Osteocyte (in vitro differentiated cells): Measurements from ENCODE around the gene CHRD. TPM values are rescaled to one million over a fixed set of nuclear protein-coding genes. Genes with fewer than 3 reads are reported as not detected.

Experiments used
- DNase-seq: peaks from one replicate; pipeline ENCODE4 v3.0.0; 2021; ENCODE audit warnings: mixed read lengths; ENCODE audit not compliant: unreplicated experiment; ENCODE audit errors: extremely low spot score
- H3K27ac Mint-ChIP-seq: one replicate; pipeline ENCODE4 v1.8.0; 2021; ENCODE audit warnings: mild to moderate bottlenecking, mixed read lengths; ENCODE audit not compliant: unreplicated experiment
- H3K27me3 Mint-ChIP-seq: one replicate; pipeline ENCODE4 v1.8.0; 2021; ENCODE audit warnings: mixed read lengths; ENCODE audit not compliant: unreplicated experiment
- H3K36me3 Mint-ChIP-seq: one replicate; pipeline ENCODE4 v1.8.0; 2021; ENCODE audit warnings: mixed read lengths; ENCODE audit not compliant: unreplicated experiment
- H3K4me1 Mint-ChIP-seq: one replicate; pipeline ENCODE4 v1.8.0; 2021; ENCODE audit warnings: mixed read lengths; ENCODE audit not compliant: unreplicated experiment
- H3K4me3 Mint-ChIP-seq: one replicate; pipeline ENCODE4 v1.8.0; 2021; ENCODE audit warnings: mild to moderate bottlenecking, moderate library complexity, mixed read lengths; ENCODE audit not compliant: unreplicated experiment
- H3K9me3 Mint-ChIP-seq: one replicate; pipeline ENCODE4 v1.8.0; 2021; ENCODE audit warnings: mixed read lengths; ENCODE audit not compliant: unreplicated experiment
- total RNA-seq: library from RNA; stranded (reverse); gene quantifications from 2 replicates; pipeline ENCODE4 v1.2.1, GENCODE V29; 2021
- TF ChIP-seq, protein P1 (sequence below): fragments of 200-600 bp; sonication (generic); IDR thresholded peaks from 2 replicates; pipeline ENCODE4 v1.5.0; 2021; ENCODE audit warnings: antibody characterized with exemption, mild to moderate bottlenecking, moderate library complexity

CHRD gene
- total RNA-seq, 1 donor from 2014 or later, result 4.4 TPM

DNA sequence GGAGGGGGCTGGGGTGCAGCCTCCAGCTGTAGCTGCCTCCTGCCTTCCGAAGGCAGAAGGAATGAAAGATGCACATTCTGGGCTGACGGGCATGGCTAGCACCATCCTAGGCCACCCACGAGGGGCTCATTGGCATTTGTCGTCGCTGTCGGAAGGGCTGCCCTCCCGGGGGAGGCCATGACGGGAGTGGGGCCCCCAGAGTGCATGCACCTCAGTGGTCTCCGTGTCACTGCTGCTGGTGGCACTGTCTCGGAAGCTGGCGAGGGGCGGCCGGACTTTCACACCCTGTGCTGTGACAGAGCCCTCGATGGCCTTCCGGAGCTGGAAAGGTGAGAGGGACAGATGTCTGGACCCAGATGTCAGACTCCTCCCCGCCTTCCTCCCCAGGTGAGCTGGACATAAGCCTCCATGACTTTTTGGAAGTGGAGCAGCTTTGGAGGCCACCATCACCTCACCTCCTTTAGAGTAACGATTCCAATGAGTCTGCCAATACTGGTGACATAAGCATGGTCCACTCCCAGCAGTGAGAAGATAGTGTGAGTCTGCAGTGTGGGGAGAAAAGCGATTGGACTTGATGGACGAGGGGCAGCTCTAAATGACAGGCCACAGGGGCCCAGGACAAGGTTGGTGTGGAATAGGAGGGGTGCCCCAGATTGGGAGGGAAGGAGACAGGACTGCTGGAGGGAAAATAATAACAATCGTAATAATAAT, 33.2 kb upstream of the CHRD start:
- peaks cover 36% of the 10 kb centered on the region for H3K4me1 Mint-ChIP-seq
- H3K36me3 Mint-ChIP-seq, result peaks cover 11% of the 10 kb centered on the region
- H3K4me3 Mint-ChIP-seq, result no peak overlapping the region
- no peak overlapping the region for H3K27ac Mint-ChIP-seq
- H3K9me3 Mint-ChIP-seq, result no peaks in the 10 kb centered on the region
- no peak for DNase-seq
- no peaks in the 10 kb centered on the region for H3K27me3 Mint-ChIP-seq
- TF ChIP-seq, protein P1, sequence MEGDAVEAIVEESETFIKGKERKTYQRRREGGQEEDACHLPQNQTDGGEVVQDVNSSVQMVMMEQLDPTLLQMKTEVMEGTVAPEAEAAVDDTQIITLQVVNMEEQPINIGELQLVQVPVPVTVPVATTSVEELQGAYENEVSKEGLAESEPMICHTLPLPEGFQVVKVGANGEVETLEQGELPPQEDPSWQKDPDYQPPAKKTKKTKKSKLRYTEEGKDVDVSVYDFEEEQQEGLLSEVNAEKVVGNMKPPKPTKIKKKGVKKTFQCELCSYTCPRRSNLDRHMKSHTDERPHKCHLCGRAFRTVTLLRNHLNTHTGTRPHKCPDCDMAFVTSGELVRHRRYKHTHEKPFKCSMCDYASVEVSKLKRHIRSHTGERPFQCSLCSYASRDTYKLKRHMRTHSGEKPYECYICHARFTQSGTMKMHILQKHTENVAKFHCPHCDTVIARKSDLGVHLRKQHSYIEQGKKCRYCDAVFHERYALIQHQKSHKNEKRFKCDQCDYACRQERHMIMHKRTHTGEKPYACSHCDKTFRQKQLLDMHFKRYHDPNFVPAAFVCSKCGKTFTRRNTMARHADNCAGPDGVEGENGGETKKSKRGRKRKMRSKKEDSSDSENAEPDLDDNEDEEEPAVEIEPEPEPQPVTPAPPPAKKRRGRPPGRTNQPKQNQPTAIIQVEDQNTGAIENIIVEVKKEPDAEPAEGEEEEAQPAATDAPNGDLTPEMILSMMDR, result no peak

DNA sequence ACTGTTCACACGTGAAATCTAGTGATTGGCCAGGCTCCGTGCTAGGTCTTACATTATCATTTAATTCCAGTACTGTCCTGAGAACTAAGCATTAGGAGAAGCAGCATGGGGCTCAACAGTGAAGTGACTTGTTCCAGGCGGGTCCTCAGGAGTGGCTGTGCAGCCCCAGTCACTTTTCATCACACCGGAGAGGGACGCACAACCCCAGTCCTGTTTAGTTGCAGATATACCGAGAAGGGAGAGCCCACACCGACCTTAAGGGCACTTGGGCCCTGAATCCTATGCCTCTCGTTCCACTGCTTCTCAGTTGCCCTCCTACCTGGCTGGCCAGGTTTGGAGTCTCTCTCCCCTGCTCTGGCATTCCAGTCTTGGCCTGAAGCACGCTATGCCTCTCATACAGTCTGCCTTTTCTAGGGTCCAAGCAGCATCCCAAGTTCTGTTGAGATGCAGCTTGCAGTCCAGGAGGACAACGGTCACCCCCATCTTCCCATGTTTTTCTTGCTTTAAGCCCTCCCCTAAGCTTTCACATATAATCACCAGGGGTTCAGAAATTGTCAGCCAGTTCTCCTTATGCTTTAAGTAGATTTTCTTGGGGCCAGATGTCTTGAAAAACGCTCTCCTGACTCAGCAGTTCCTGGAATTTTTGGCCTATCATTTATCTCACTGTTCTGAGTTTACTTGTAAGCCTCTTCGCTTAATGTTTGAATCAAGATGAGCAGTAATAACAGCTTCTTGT, 32.4 kb upstream of the CHRD start:
- Mint-ChIP-seq H3K27me3 (no peaks in the 10 kb centered on the region), H3K4me1 (peaks cover 43% of the 10 kb centered on the region), H3K36me3 (peaks cover 13% of the 10 kb centered on the region), H3K4me3 (no peak overlapping the region), H3K27ac (no peak overlapping the region), H3K9me3 (no peaks in the 10 kb centered on the region)
- DNase-seq, result no peak
- TF ChIP-seq, protein P1, result no peak

DNA sequence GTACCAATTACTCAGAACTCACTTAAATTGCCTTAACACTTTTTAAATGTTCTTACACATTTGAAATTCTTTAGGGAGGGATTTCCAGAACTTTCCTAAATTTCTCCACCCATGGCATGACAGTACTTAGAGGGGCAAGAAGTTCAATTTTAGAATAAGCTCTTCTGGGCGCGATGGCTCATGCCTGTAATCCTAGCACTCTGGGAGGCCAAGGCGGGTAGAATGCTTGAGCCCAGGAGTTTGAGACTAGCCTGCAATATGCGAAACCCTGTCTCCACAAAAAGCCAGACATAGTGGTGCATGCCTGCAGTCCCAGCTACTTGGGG, 31.8 kb upstream of the CHRD start:
- Mint-ChIP-seq H3K4me3 (no peak overlapping the region), H3K36me3 (peaks cover 12% of the 10 kb centered on the region), H3K4me1 (peaks cover 38% of the 10 kb centered on the region), H3K27me3 (no peaks in the 10 kb centered on the region), H3K9me3 (no peaks in the 10 kb centered on the region), H3K27ac (no peak overlapping the region)
- DNase-seq, result no peak
- TF ChIP-seq, protein P1, result no peak

DNA sequence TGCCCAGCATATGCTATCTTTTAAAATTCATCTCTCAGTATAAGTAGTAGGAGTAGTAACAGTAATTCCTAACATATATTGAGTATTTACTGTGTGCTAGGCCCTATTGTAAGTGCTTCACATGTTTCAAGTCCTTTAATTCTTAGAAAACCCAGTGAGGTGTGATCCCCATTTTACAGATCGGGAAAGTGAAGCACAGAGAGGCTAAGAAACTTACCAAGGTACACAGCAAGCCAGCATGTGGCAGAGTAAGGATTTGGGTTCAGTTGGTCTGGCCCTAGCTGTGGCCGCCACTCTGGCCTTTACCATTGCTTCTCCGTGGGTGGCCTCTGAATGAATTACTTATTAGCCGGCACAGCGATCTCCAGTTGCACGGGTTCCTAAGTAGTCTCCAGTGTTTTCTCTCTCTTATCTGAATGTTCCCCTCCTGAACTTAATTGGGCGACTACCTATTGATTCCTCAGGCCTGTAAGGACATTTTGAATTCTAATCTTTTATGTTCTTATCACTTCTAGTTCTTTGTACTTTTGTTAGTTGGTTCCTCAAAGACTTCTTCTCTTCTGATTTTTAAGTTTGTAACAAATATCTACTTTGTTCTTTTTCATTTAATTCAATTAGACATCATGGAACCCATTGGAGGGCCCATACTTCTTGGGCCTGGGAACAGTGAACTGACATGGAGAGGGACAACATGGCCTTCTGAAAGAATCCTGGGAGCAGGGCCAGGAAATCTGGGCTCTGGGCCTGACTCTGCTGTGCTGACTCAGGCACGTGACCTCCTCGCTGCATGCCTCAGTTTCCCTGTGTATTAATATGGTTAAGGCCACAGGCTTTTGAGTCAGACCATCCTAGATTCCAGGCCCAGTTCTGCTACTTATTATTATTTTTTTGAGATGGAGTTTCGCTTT, 30.0 kb upstream of the CHRD start:
- Mint-ChIP-seq H3K27me3 (no peaks in the 10 kb centered on the region), H3K27ac (no peak overlapping the region), H3K4me1 (peaks cover 27% of the 10 kb centered on the region), H3K36me3 (peaks cover 12% of the 10 kb centered on the region), H3K4me3 (no peak overlapping the region), H3K9me3 (no peaks in the 10 kb centered on the region)
- DNase-seq, result no peak
- TF ChIP-seq, protein P1, result no peak
